GM12878 (cell line): Measurements from ENCODE around the gene DES. TPM values are rescaled to one million over a fixed set of nuclear protein-coding genes. Genes with fewer than 3 reads are reported as not detected.

Experiments used
- ATAC-seq: fragments of 200-7000 bp; cut with Tn5 transposase; 3 replicates; pipeline ENCODE4 v1.9.1; 2020; ENCODE audit warnings: mild to moderate bottlenecking, moderate library complexity
- BruUV-seq: library from RNA; stranded (reverse); fragments of 400-500 nt; replicated peaks from 2 replicates; lab custom pipeline; 2021; lab: Mats Ljungman, UMichigan
- CTCF ChIA-PET: fragments of 300-600 bp; sonication (Branson Sonifier 250); formaldehyde crosslinking; extraction: SDS; loops from one replicate; lab custom pipeline; 2021; ENCODE audit warnings: inconsistent platforms; lab: Yijun Ruan, JAX
- POLR2A ChIA-PET: fragments of 350-600 bp; formaldehyde crosslinking; extraction: SDS; loops from one replicate; lab custom pipeline; 2021; ENCODE audit warnings: inconsistent platforms; lab: Charles Lee
- RAD21 ChIA-PET: fragments of 300-600 bp; sonication (Branson Sonifier 250); formaldehyde crosslinking; loops from one replicate; lab custom pipeline; 2023; ENCODE audit warnings: antibody characterized with exemption; ENCODE audit not compliant: unreplicated experiment; lab: Charles Lee
- SMC1A ChIA-PET: fragments of 300-600 bp; sonication (Branson Sonifier 250); formaldehyde crosslinking; loops from one replicate; lab custom pipeline; 2023; ENCODE audit not compliant: unreplicated experiment, uncharacterized antibody; lab: Charles Lee
- DNase-seq: peaks from one replicate; pipeline ENCODE4 v3.0.0-alpha.2; 2011; ENCODE audit warnings: low read depth, low spot score
- FAIRE-seq: peaks from 3 replicates; lab custom pipeline; 2011; peaks lifted over from hg19 to GRCh38; lab: Jason Lieb, UNC
- H2AFZ ChIP-seq: 2 replicates; pipeline ENCODE4 v1.6.0; 2011; ENCODE audit warnings: low read depth, low read length, control low read depth; ENCODE audit not compliant: control insufficient read depth
- H3K27ac ChIP-seq: 2 replicates; pipeline ENCODE4 v1.5.1; 2011; ENCODE audit warnings: control low read depth; ENCODE audit not compliant: control insufficient read depth, insufficient read depth
- H3K27me3 ChIP-seq, 2 experiments: replicated peaks in 1 of 2; 2 replicates each; pipeline versions ENCODE4 v1.6.0 to v1.6.1; 2011; ENCODE audit warnings: low read length in 1 of 2; ENCODE audit not compliant: control insufficient read depth in 2 of 2, insufficient read depth in 2 of 2
- H3K36me3 ChIP-seq, 2 experiments: 2 replicates each; pipeline ENCODE4 v1.5.1; 2011; ENCODE audit warnings: low read length in 1 of 2; ENCODE audit not compliant: control insufficient read depth in 2 of 2, insufficient read depth in 2 of 2
- H3K4me1 ChIP-seq: 2 replicates; pipeline ENCODE4 v1.6.1; 2011; ENCODE audit warnings: mild to moderate bottlenecking, low read length, moderate library complexity, mixed read lengths; ENCODE audit not compliant: control insufficient read depth, insufficient read depth
- H3K4me2 ChIP-seq: 2 replicates; pipeline ENCODE4 v1.6.0; 2011; ENCODE audit warnings: control low read depth; ENCODE audit not compliant: control insufficient read depth, insufficient read depth
- H3K4me3 ChIP-seq: fragments of 200-600 bp; sonication (generic); 2 replicates; pipeline ENCODE4 v1.5.1; 2016
- H3K79me2 ChIP-seq: 2 replicates; pipeline ENCODE4 v1.6.0; 2011; ENCODE audit warnings: low read length; ENCODE audit not compliant: control insufficient read depth, insufficient read depth
- H3K9ac ChIP-seq: 2 replicates; pipeline ENCODE4 v1.8.0; 2011; ENCODE audit warnings: low read length, control low read depth, mixed read lengths; ENCODE audit not compliant: control insufficient read depth, insufficient read depth
- H3K9me3 ChIP-seq: replicated peaks from 3 replicates; pipeline ENCODE4 v1.5.1; 2011; ENCODE audit warnings: mild to moderate bottlenecking, low read length; ENCODE audit not compliant: control insufficient read depth, insufficient read depth
- H4K20me1 ChIP-seq: 2 replicates; pipeline ENCODE4 v1.6.0; 2011; ENCODE audit not compliant: control insufficient read depth, insufficient read depth
- BHLHE40 ChIP-seq, 2 experiments: fragments of 450-650 bp in 1 of 2; IDR thresholded peaks; 2 replicates each; pipeline ENCODE4 v1.6.1; 2011 to 2017; ENCODE audit warnings: low read depth in 2 of 2, borderline replicate concordance in 1 of 2, improper control_type of control experiment in 1 of 2, low read length in 1 of 2, mild to moderate bottlenecking in 1 of 2
- E4F1 ChIP-seq: fragments of 450-650 bp; IDR thresholded peaks from 2 replicates; pipeline ENCODE4 v1.6.1; 2018; ENCODE audit warnings: borderline replicate concordance, mild to moderate bottlenecking; ENCODE audit not compliant: partially characterized antibody
- LARP7 ChIP-seq: fragments of 450-650 bp; IDR thresholded peaks from 2 replicates; pipeline ENCODE4 v1.6.1; 2017; ENCODE audit warnings: mild to moderate bottlenecking
- MYC ChIP-seq: IDR thresholded peaks from 2 replicates; pipeline ENCODE4 v1.6.1; 2011; ENCODE audit warnings: mild to moderate bottlenecking, low read length, moderate library complexity, inconsistent platforms; ENCODE audit not compliant: insufficient read depth, insufficient replicate concordance, insufficient read length, severe bottlenecking
- NFYA ChIP-seq: IDR thresholded peaks from 2 replicates; pipeline ENCODE4 v1.6.1; 2011; ENCODE audit warnings: low read depth, mild to moderate bottlenecking, low read length, improper control_type of control experiment, borderline replicate concordance
- PKNOX1 ChIP-seq: fragments of 450-650 bp; IDR thresholded peaks from 2 replicates; pipeline ENCODE4 v1.6.1; 2016; ENCODE audit warnings: mild to moderate bottlenecking
- RAD51 ChIP-seq: fragments of 450-650 bp; IDR thresholded peaks from 2 replicates; pipeline ENCODE4 v1.6.1; 2016; ENCODE audit warnings: moderate library complexity, mild to moderate bottlenecking, inconsistent platforms
- RBBP5 ChIP-seq: fragments of 200-600 bp; sonication (generic); conservative IDR thresholded peaks from 2 replicates; pipeline ENCODE4 v1.6.1; 2016
- TBL1XR1 ChIP-seq: IDR thresholded peaks from 2 replicates; pipeline ENCODE4 v1.6.1; 2012; ENCODE audit warnings: low read depth, low read length, improper control_type of control experiment
- ZBTB40 ChIP-seq: fragments of 450-650 bp; IDR thresholded peaks from 2 replicates; pipeline ENCODE4 v1.6.1; 2016; ENCODE audit warnings: mild to moderate bottlenecking, moderate library complexity, borderline replicate concordance
- WGBS: methylation state at CpG from one replicate; pipeline ENCODE4 v1.1.6; 2016; ENCODE audit warnings: low lambda C conversion rate; ENCODE audit not compliant: insufficient replicate concordance, insufficient coverage; ENCODE audit errors: missing lambda C conversion rate; 5-methylcytosine and 5-hydroxymethylcytosine counted together
- in situ Hi-C: fragments of 300-500 bp; cut with MboI; formaldehyde crosslinking; loops from 9 replicates; pipeline ENCODE4 v1.14.3; 2018; ENCODE audit warnings: mixed read lengths
- intact Hi-C: fragments of 100-400 bp; cut with micrococcal nuclease; formaldehyde crosslinking; loops from one replicate; pipeline ENCODE4 v1.14.2; 2022; ENCODE audit not compliant: unreplicated experiment
- polyA plus RNA-seq, 11 experiments: library from polyadenylated mRNA; depleted of rRNA in 4 of 11; unstranded in 6 of 11; stranded (reverse) in 5 of 11; fragments of >200 nt; fragmentation: Nextera tagmentation in 4 of 11; fragmentation: Illumina TruSeq in 1 of 11; extraction: Ambion mirVana in 4 of 11; extraction: Trizol in 1 of 11; gene quantifications; 1 replicate in 1 of 11; 2 replicates in 10 of 11; pipeline versions ENCODE4 v1.2.1 to v1.2.3, GENCODE V29; 2011 to 2016; ENCODE audit warnings: inconsistent platforms in 2 of 11, missing spikeins in 2 of 11, low read depth in 1 of 11
- total RNA-seq, 4 experiments: library from RNA; depleted of rRNA in 3 of 4; stranded (reverse); fragments of >200 nt in 3 of 4; fragmentation: Illumina TruSeq in 1 of 4; extraction: Trizol in 1 of 4; gene quantifications; 2 replicates each; pipeline versions ENCODE4 v1.2.1 to v1.2.3, GENCODE V29; 2013 to 2021
- TF ChIP-seq, protein P1 (sequence below): IDR thresholded peaks from 2 replicates; pipeline ENCODE4 v1.6.1; 2011; ENCODE audit warnings: borderline replicate concordance, low read depth, mild to moderate bottlenecking, moderate library complexity, low read length; ENCODE audit not compliant: insufficient read depth, poor library complexity, severe bottlenecking
- TF ChIP-seq, protein P2 (sequence below): IDR thresholded peaks from 2 replicates; pipeline ENCODE4 v1.6.1; 2011; ENCODE audit warnings: low read depth, mild to moderate bottlenecking, low read length, moderate library complexity, borderline replicate concordance; ENCODE audit errors: extremely low read depth

DES gene
- total and polyA plus RNA-seq, 10 of the 15 experiments (the other 5 are each of a cell fraction or from before 2014, with no cell fraction given): 0.80 TPM; not detected in 9

DNA sequence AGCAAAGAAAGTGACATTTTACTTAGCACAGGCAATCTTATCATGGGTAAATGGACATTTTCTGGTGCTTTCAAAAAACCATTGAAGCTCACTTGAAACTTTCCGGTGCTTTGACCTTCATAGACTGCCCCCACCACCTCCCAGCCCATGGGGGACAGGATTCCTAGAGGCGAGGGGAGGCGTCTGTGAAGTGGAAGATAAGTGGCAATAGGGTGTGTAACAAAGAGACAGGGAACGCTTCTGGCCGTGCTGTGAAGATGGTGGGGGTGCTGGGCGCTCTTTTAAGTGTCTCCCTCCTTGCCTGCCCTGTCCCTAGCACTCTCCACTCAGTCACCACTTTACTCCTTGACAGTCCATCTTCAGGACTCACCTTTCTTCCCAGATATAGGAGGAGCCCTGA, 57.1 kb downstream of the DES start:
- Histone ChIP-seq H3K79me2 (no peaks in the 10 kb centered on the region), H3K4me3 (no peak overlapping the region), H3K36me3 (no peaks in the 10 kb centered on the region), H3K27ac (no peak overlapping the region), H3K4me1 (no peaks in the 10 kb centered on the region), H3K27me3 (no peaks in the 10 kb centered on the region; a peak in 2 of 4 replicates), H3K9me3 (no peaks in the 10 kb centered on the region), H3K4me2 (no peak overlapping the region), H3K9ac (no peak overlapping the region), H2AFZ (no peak overlapping the region), H4K20me1 (no peaks in the 10 kb centered on the region)
- ChIA-PET SMC1A (no interaction called here), RAD21 (interaction anchor here (0.7 kb wide), 1 partner anchor 323 kb away, joined by 3 read pairs; no protein-coding TSS in a partner anchor), POLR2A (no interaction called here), CTCF (interaction anchor here (0.8 to 4.0 kb wide), 2 partner anchors 25 to 53 kb away, joined by 4 to 25 read pairs; no protein-coding TSS in a partner anchor)
- no peak for TF ChIP-seq RBBP5
- TF ChIP-seq RAD51: no peak
- TF ChIP-seq, protein P1, sequence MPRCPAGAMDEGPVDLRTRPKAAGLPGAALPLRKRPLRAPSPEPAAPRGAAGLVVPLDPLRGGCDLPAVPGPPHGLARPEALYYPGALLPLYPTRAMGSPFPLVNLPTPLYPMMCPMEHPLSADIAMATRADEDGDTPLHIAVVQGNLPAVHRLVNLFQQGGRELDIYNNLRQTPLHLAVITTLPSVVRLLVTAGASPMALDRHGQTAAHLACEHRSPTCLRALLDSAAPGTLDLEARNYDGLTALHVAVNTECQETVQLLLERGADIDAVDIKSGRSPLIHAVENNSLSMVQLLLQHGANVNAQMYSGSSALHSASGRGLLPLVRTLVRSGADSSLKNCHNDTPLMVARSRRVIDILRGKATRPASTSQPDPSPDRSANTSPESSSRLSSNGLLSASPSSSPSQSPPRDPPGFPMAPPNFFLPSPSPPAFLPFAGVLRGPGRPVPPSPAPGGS: no peak
- no peak for TF ChIP-seq BHLHE40 (IDR thresholded peaks at IDR 0.05; ENCODE audit: borderline replicate concordance in 1 of 2, low read depth in 2 of 2, low read length in 1 of 2)
- TF ChIP-seq PKNOX1: no peak
- TF ChIP-seq, protein P2, sequence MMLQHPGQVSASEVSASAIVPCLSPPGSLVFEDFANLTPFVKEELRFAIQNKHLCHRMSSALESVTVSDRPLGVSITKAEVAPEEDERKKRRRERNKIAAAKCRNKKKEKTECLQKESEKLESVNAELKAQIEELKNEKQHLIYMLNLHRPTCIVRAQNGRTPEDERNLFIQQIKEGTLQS: no peak
- TF ChIP-seq LARP7: no peak
- no peak for TF ChIP-seq ZBTB40
- TF ChIP-seq E4F1: no peak
- no peak for TF ChIP-seq NFYA
- TF ChIP-seq MYC: no peak
- no peak for TF ChIP-seq TBL1XR1
- in situ Hi-C loops (no loop called here), intact Hi-C loops (loop anchor here (10.0 kb wide), 1 partner anchor 160 kb away; no protein-coding TSS in a partner anchor)
- 12% methylated on average over 6 of the region's 6 CpGs for WGBS
- no peak for FAIRE-seq
- DNase-seq: no peak
- no TSS peak for BruUV-seq
- ATAC-seq: no peak
